ENCODE measurements around the gene NAGPA.

GRCh38 chr16:5016967-5017677, 16.6 kb downstream of the NAGPA start:
- TF ChIP-seq CTCF (IDR thresholded peaks at IDR 0.05; ENCODE audit: low read depth, low read length) (no peak), MYC (IDR thresholded peaks at IDR 0.05; ENCODE audit: low read depth, low read length) (no peak), POLR2A (IDR thresholded peaks at IDR 0.05; ENCODE audit: extremely low read depth, insufficient read length) (no peak)

Measured in NB4 (cell line).